Upper lobe of left lung (tissue), 4 donors: ENCODE results near the gene NRM.

ENCODE experiments used
- POLR2A ChIP-seq, 4 donors: fragments of 450-650 bp; IDR thresholded peaks; one replicate each; pipeline ENCODE4 v1.5.1; 2016 to 2017; ENCODE audit warnings: antibody characterized with exemption in 4 of 4, mild to moderate bottlenecking in 2 of 4
- POLR2AphosphoS5 ChIP-seq, 2 donors: sonication (generic); formaldehyde crosslinking; IDR thresholded peaks; one replicate each; pipeline ENCODE4 v1.5.1; 2017; ENCODE audit warnings: antibody characterized with exemption in 2 of 2
- TF ChIP-seq, protein P1 (sequence below), 6 experiments: fragments of 450-650 bp in 4 of 6; fragments of 200-600 bp in 2 of 6; sonication (generic) in 2 of 6; IDR thresholded peaks; one replicate each; pipeline ENCODE4 v1.5.1; 2016 to 2019; ENCODE audit warnings: antibody characterized with exemption in 6 of 6

DNA sequence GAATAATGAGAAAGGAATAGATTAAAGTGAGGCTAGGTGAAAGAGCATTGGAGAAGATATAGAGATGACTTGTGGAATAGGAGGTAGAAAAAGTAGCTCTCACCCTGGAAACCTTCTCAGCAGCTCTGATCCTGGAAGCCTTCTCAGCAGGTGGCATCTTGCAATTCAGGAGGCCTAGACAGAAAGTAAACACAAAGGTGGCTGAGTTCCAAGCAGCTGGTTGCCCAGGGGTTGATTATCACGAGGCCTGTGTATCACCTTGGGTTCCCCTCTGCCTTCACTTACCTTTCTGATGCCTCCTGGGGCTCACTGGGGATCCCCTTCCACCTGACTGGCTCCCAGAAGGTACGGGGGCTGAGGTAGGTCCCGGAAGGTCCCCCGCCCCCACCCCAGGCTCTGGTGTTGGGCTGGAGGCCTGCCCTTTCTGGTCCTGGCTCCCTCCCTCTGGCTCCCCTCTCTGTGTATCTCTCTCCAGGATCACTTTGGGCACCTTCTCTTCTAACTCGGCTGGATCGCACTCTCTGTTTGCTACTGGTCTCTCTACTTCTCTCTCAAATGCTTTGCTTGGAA is 16.6 kb upstream of the NRM start:
- TF ChIP-seq POLR2AphosphoS5 (IDR thresholded peaks at IDR 0.05) = no peak
- TF ChIP-seq, protein P1, sequence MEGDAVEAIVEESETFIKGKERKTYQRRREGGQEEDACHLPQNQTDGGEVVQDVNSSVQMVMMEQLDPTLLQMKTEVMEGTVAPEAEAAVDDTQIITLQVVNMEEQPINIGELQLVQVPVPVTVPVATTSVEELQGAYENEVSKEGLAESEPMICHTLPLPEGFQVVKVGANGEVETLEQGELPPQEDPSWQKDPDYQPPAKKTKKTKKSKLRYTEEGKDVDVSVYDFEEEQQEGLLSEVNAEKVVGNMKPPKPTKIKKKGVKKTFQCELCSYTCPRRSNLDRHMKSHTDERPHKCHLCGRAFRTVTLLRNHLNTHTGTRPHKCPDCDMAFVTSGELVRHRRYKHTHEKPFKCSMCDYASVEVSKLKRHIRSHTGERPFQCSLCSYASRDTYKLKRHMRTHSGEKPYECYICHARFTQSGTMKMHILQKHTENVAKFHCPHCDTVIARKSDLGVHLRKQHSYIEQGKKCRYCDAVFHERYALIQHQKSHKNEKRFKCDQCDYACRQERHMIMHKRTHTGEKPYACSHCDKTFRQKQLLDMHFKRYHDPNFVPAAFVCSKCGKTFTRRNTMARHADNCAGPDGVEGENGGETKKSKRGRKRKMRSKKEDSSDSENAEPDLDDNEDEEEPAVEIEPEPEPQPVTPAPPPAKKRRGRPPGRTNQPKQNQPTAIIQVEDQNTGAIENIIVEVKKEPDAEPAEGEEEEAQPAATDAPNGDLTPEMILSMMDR (IDR thresholded peaks at IDR 0.05) = no peak
- no peak for TF ChIP-seq POLR2A (IDR thresholded peaks at IDR 0.05)
